Measurements from ENCODE around the gene RNPEPL1.

- TF ChIP-seq CTCF (IDR thresholded peaks at IDR 0.05; ENCODE audit: insufficient read depth, low read length) (no peak), GABPA (IDR thresholded peaks at IDR 0.05; ENCODE audit: low read depth) (no peak), POLR2AphosphoS5 (IDR thresholded peaks at IDR 0.05; ENCODE audit: low read depth) (no peak), REST (IDR thresholded peaks at IDR 0.05; ENCODE audit: insufficient replicate concordance, low read depth) (no peak)
Measured at GRCh38 chr2:240601061-240601830, 33.0 kb downstream of the RNPEPL1 start.

Data from HL-60 (cell line).